Motor neuron (in vitro differentiated cells): ENCODE data around the gene FOXP1. TPM values are rescaled to one million over a fixed set of nuclear protein-coding genes. Genes with fewer than 3 reads are reported as not detected.
"Not testable (repeated sequence)": the region's sequence is repeated elsewhere in the genome, so short reads cannot be mapped to it uniquely, and the experiment has no call there.

Source experiments
- ATAC-seq, 8 experiments: fragments of 200-7000 bp; cut with Tn5 transposase; replicated peaks in 6 of 8; 2 replicates each; pipeline ENCODE4 v1.8.0; 2021; ENCODE audit warnings: mild to moderate bottlenecking in 8 of 8, moderate library complexity in 8 of 8
- H3K27ac ChIP-seq, 2 donors: fragments of 250-450 bp; sonication (Bioruptor Pico); 2 replicates each; pipeline ENCODE4 v1.9.0; 2021; ENCODE audit warnings: antibody characterized with exemption in 2 of 2, mild to moderate bottlenecking in 2 of 2, moderate library complexity in 1 of 2
- H3K4me1 ChIP-seq, 2 donors: fragments of 250-450 bp; sonication (Bioruptor Pico); replicated peaks in 1 of 2; 2 replicates each; pipeline ENCODE4 v1.6.1; 2021; ENCODE audit warnings: antibody characterized with exemption in 2 of 2, mild to moderate bottlenecking in 2 of 2, moderate library complexity in 1 of 2
- H3K4me3 ChIP-seq, 5 donors: fragments of 250-450 bp; sonication (Bioruptor Pico); 2 replicates each; pipeline ENCODE4 v1.9.0; 2021; ENCODE audit warnings: antibody characterized with exemption in 5 of 5, mild to moderate bottlenecking in 5 of 5, moderate library complexity in 4 of 5
- WGBS, 10 experiments: fragments of 450-650 bp; shearing (Covaris generic); methylation state at CpG; one replicate each; pipeline ENCODE4 v1.0.0; 2022; 5-methylcytosine and 5-hydroxymethylcytosine counted together
- in situ Hi-C, 9 experiments: fragments of 400-800 bp; cut with MboI; loops; one replicate each; pipeline ENCODE4 v1.15.0; 2021; ENCODE audit warnings: low sequenced_read_pairs in 9 of 9, low pct_unique_long_range_greater_than_20kb in 2 of 9; ENCODE audit not compliant: unreplicated experiment in 9 of 9
- total RNA-seq, 8 experiments: library from RNA; unstranded; fragments of 300-600 nt; gene quantifications; 2 replicates each; pipeline versions ENCODE4 v1.2.3 to v1.2.4, GENCODE V29; 2022

Gene FOXP1
- total RNA-seq, 8 experiments from 2014 or later: 7.0 to 118 (median 74.5) TPM

DNA sequence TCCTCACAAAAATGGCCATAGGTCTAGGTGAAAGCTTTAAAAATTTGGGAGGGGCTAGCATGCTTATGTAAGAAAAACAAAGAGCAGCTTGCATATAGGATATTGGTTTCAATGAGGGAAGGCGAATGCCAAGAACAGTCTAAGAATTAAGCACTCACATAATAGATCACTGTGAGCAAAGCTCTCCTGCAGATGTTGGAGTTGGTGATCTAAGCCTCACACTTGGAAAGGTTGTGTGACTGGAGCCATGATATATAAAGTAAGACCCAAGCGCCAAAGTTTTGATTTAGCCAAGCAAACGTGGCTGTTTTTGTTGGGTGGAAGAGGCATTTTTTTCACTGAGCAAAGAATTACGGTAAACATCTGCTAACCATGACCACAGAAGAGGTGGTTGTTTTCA lies 237.5 kb downstream of the FOXP1 start:
- 60 to 100% (median 92%) methylated on average over 1 to 4 of the region's 4 CpGs; no CpG with 5 or more reads in 1 of the 10 experiments for WGBS, 10 experiments
- H3K4me1 ChIP-seq: no peaks in the 10 kb centered on the region
- no peak overlapping the region for H3K4me3 ChIP-seq
- no peak overlapping the region for H3K27ac ChIP-seq
- no peak for ATAC-seq
- in situ Hi-C loops: no loop called here

DNA sequence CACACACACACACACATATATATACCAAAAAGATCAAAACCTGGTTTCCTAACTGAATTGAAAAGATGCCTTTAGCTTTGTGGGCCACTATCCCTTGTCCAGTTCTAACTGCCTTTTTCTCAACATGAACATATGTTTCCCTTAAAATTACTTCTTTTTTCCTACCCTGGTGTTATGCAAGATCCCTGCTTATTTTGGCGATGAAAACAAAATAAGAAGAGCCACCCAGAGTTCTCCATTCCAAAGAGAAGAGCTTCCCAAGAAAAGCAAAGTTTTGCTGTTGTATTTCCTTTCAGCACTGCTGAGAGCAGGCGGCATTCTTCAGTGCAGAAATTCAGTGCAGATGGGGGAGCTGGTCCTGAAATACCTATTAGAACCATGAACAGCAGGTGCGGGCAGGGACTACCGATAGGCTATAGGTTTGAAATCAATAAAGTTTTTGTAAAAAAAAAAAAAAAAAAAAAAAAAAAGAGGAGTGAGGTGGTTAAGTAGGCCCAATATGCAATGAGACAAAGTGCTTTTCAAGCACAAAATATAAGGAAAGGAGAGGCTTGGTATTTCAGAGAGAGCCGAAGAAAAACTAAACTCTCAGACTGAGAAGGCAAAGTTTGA lies 238.0 kb downstream of the FOXP1 start:
- Histone ChIP-seq H3K4me3 (no peak overlapping the region), H3K27ac (no peak overlapping the region), H3K4me1 (no peaks in the 10 kb centered on the region)
- in situ Hi-C loops: no loop called here
- no peak for ATAC-seq
- 19 to 95% (median 62%) methylated on average over 2 to 5 of the region's 5 CpGs for WGBS, 10 experiments

GRCh38 chr3:71341721-71342120 lies 241.8 kb downstream of the FOXP1 start:
- H3K4me3 ChIP-seq: no peak overlapping the region
- in situ Hi-C loops: no loop called here
- 56 to 100% (median 81%) methylated on average over 2 to 4 of the region's 4 CpGs; no CpG with 5 or more reads in 1 of the 10 experiments for WGBS, 10 experiments
- H3K27ac ChIP-seq: no peak overlapping the region
- no peaks in the 10 kb centered on the region for H3K4me1 ChIP-seq
- no peak for ATAC-seq

DNA sequence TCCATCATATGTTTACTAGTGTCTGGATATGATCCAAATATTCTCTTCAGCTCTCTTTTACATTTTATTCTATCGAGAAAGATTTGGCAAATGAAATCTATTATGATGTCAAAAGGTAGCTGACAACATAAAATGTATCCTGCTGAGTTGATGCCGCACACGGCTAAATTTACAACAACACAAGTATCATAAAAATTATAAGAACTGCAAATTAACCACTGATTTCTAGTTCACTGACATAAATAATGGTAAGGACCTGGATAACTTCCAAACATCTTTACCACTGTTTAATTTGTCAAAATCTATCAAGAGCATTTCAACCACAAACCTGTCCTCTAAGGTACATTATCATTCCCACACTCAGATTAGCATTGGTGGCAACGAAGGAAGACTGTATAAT lies 244.5 kb downstream of the FOXP1 start:
- Histone ChIP-seq H3K27ac (no peak overlapping the region), H3K4me3 (no peak overlapping the region), H3K4me1 (no peaks in the 10 kb centered on the region)
- WGBS, 10 experiments: 60 to 95% (median 84%) methylated on average over 1 to 4 of the region's 4 CpGs; no CpG with 5 or more reads in 1 of the 10 experiments
- in situ Hi-C loops: no loop called here
- no peak for ATAC-seq

DNA sequence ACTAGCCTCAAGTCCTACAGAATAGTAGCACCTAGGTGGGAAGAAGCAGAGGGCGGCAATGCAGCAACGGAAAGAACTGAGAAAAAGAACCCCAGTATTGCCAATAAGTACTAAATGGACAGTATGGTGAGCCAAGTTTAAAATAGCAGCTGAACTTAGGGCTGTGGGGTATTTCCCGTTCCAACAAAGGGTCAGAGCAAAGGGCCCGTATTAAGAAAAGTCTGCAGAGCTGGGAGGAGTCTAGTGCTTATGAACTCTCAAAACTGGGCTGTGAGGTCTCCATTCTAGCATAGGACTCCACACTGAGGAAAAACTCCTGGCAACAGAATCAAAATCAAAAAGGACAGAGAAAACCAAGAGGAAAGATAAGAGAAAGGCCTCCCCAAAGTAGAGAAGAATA lies 250.7 kb downstream of the FOXP1 start:
- WGBS, 10 experiments: 95 to 100% (median 100%) methylated on average over 2 to 4 of the region's 4 CpGs
- no peak for ATAC-seq
- no peak overlapping the region for H3K27ac ChIP-seq
- H3K4me1 ChIP-seq: no peaks in the 10 kb centered on the region
- in situ Hi-C loops: no loop called here
- H3K4me3 ChIP-seq: no peak overlapping the region

GRCh38 chr3:71330909-71331308 lies 252.6 kb downstream of the FOXP1 start:
- WGBS, 10 experiments: 94 to 100% methylated on average over 2 to 4 of the region's 18 CpGs; no CpG with 5 or more reads in 8 of the 10 experiments
- ATAC-seq: no peak

GRCh38 chr3:71330505-71330904 lies 253.0 kb downstream of the FOXP1 start:
- 33 to 100% (median 100%) methylated on average over 1 of the region's 1 CpG; no CpG with 5 or more reads in 2 of the 10 experiments for WGBS, 10 experiments
- H3K4me3 ChIP-seq: no peak overlapping the region
- H3K27ac ChIP-seq: no peak overlapping the region
- ATAC-seq: no peak
- no peaks in the 10 kb centered on the region for H3K4me1 ChIP-seq
- in situ Hi-C loops: no loop called here

More at GRCh38 chr3:71330909-71331308, 252.6 kb downstream of the FOXP1 start:
- Histone ChIP-seq H3K27ac (no peak overlapping the region), H3K4me3 (no peak overlapping the region), H3K4me1 (no peaks in the 10 kb centered on the region)
- in situ Hi-C loops: no loop called here

DNA sequence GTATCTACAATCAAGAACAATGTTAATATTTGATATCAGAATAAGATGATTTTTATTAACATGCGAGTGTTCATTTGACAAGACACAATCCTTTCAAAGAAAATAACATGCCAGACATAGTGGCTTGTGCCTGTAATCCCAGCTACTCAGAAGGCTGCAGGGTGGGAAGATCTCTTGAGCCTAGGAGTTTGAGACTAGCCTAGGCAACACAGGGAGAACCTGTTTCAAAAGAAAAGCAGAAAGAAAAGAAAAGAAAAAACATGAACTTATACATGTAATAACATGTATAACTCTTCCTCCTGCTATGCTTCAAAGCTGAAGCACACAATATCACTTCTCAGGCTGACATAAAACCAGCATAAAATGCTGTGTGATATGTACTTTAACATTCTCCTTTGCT lies 253.7 kb downstream of the FOXP1 start:
- no peak for ATAC-seq
- WGBS, 10 experiments: 44 to 100% (median 83%) methylated on average over 1 of the region's 1 CpG; no CpG with 5 or more reads in 3 of the 10 experiments
- no peak overlapping the region for H3K4me3 ChIP-seq
- H3K4me1 ChIP-seq: no peaks in the 10 kb centered on the region
- in situ Hi-C loops: no loop called here
- no peak overlapping the region for H3K27ac ChIP-seq

DNA sequence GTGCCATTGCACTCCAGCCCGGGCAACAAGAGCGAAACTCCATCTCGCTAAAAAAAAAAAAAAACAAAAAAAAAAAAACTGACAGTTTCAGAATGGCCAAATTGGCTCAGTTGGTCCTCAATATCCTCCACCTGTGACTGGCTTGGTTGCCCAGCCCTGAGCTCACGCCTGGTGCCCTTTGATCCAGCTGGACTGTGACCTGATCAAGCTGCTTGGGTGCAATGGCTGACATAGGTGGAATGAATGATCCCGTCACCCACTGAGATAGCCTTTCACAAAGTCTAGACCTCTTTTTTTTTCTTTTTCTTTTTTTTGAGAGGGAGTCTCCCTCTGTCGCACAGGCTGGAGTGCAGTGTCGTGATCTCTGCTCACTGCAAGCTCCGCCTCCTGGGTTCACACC lies 254.6 kb downstream of the FOXP1 start:
- Histone ChIP-seq H3K4me1 (no peaks in the 10 kb centered on the region), H3K27ac (no peak overlapping the region), H3K4me3 (no peak overlapping the region)
- WGBS, 10 experiments: 86 to 100% (median 90%) methylated on average over 1 to 7 of the region's 8 CpGs; no CpG with 5 or more reads in 3 of the 10 experiments
- no peak for ATAC-seq
- in situ Hi-C loops: no loop called here

DNA sequence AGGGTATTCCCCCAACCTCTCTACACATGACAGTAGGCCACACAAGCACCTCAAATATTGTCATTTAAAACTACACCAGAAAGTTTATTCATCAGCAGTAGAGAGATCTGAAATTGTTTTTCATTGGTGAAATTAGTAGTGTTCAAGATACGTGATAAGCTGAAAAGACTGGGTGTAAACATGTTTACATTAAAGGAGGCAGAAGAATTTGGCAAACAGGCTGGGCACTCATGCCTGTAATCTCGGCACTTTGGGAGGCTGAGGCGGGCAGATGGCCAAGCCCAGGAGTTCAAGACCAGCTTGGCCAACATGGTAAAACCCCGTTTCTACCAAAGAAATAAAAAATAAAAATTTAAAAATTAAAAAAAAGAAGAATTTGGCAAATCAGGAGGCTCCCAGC lies 255.6 kb downstream of the FOXP1 start:
- Histone ChIP-seq H3K4me1 (no peaks in the 10 kb centered on the region), H3K4me3 (no peak overlapping the region), H3K27ac (no peak overlapping the region)
- WGBS, 10 experiments: 73 to 100% (median 91%) methylated on average over 2 to 4 of the region's 4 CpGs; no CpG with 5 or more reads in 1 of the 10 experiments
- ATAC-seq: no peak
- in situ Hi-C loops: no loop called here

- in situ Hi-C loops: no loop called here
- ATAC-seq: no peak
- H3K27ac ChIP-seq: no peak overlapping the region
- no peaks in the 10 kb centered on the region for H3K4me1 ChIP-seq
- 70 to 100% (median 93%) methylated on average over 2 to 3 of the region's 3 CpGs; no CpG with 5 or more reads in 1 of the 10 experiments for WGBS, 10 experiments
- no peak overlapping the region for H3K4me3 ChIP-seq
Observed at GRCh38 chr3:71325715-71326114, 257.8 kb downstream of the FOXP1 start.

GRCh38 chr3:71324224-71324623 lies 259.3 kb downstream of the FOXP1 start:
- in situ Hi-C loops: loop anchor here in 1 of 9 experiments (25.0 kb wide), 1 partner anchor 263 kb away; the partner anchor contains the start of gene FOXP1
- WGBS, 10 experiments: 80 to 100% (median 100%) methylated on average over 1 of the region's 5 CpGs; no CpG with 5 or more reads in 7 of the 10 experiments
- ATAC-seq, H3K27ac ChIP-seq, H3K4me3 ChIP-seq, H3K4me1 ChIP-seq: not testable (repeated sequence)

DNA sequence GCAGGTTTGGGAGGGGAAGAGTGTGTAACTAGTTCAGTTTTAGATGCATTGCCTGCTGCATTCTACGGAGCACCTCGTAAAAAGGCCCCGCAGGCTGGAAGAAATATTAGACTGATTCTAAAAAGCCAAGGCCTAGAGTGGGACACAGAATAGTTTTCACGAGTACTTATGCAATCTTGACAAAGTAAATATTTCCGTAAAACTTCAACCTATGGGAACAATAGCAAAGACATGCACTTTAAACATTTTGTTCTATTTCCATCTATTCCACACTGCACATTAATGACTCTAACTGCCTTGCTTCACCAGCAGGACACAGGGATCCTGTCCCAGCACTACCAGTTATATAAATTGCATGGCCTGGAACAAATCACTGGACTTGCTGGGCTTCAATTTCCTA lies 260.0 kb downstream of the FOXP1 start:
- Histone ChIP-seq H3K4me1 (peaks cover 4% of the 10 kb centered on the region in 2 donors), H3K27ac (no peak overlapping the region), H3K4me3 (no peak overlapping the region)
- WGBS, 10 experiments: 77 to 100% (median 97%) methylated on average over 1 to 5 of the region's 5 CpGs
- no peak for ATAC-seq
- in situ Hi-C loops: loop anchor here in 1 of 9 experiments (25.0 kb wide), 1 partner anchor 264 kb away; the partner anchor contains the start of gene FOXP1

- no peak for ATAC-seq
- Histone ChIP-seq H3K4me3 (no peak overlapping the region), H3K27ac (no peak overlapping the region), H3K4me1 (peaks cover 8 to 11% of the 10 kb centered on the region in 2 donors)
- WGBS, 10 experiments: 88 to 100% (median 100%) methylated on average over 1 of the region's 1 CpG; no CpG with 5 or more reads in 4 of the 10 experiments
- in situ Hi-C loops: loop anchor here in 1 of 9 experiments (25.0 kb wide), 1 partner anchor 265 kb away; the partner anchor contains the start of gene FOXP1
Observed at GRCh38 chr3:71322154-71322553, 261.4 kb downstream of the FOXP1 start.
